Measurements from ENCODE around the gene COLGALT1. TPM values are rescaled to one million over a fixed set of nuclear protein-coding genes. Genes with fewer than 3 reads are reported as not detected.

COLGALT1 gene
- total and polyA plus RNA-seq, 10 of the 15 experiments (the other 5 are each of a cell fraction or from before 2014, with no cell fraction given): 1.2 to 78.8 (median 29.8) TPM

DNA sequence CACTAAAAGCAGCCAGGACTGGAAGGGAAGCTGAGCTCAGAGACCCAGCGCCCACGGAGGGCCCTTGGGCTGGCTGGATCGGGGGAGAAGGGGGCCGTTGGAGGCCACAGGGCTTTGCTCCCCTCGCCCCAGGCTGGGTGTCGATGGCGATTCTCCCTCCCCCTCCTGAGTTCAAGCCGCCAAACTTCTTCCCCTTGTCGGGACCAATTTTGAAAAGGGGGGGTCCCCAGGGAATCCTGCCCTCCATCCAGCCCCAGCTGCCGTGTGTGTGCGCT is 61.2 kb downstream of the COLGALT1 start:
- 10% methylated on average over 11 of the region's 11 CpGs for WGBS (ENCODE audit: insufficient coverage, insufficient replicate concordance, low lambda C conversion rate, missing lambda C conversion rate)
- DNase-seq (ENCODE audit: low read depth, low spot score) (no peak), FAIRE-seq (no peak), ATAC-seq (no peak)
- Histone ChIP-seq H3K79me2 (ENCODE audit: control insufficient read depth, insufficient read depth, low read length) (no peaks in the 10 kb centered on the region), H2AFZ (ENCODE audit: control insufficient read depth, low read depth, low read length) (peak overlapping the region; percentile 48), H4K20me1 (ENCODE audit: control insufficient read depth, insufficient read depth) (no peaks in the 10 kb centered on the region), H3K27ac (ENCODE audit: control insufficient read depth, insufficient read depth) (no peak overlapping the region), H3K36me3 (ENCODE audit: control insufficient read depth in 2 of 2, insufficient read depth in 2 of 2, low read length in 1 of 2) (no peaks in the 10 kb centered on the region), H3K9me3 (replicated peaks; ENCODE audit: control insufficient read depth, insufficient read depth, low read length) (no peaks in the 10 kb centered on the region; the same call in 2 of the 3 replicates), H3K4me3 (peak overlapping the region; percentile 13; the same call in 1 of the 2 replicates), H3K4me2 (ENCODE audit: control insufficient read depth, insufficient read depth) (peak overlapping the region; percentile 55; the same call in 1 of the 2 replicates), H3K27me3 (replicated peaks in 1 of 2; ENCODE audit: control insufficient read depth in 2 of 2, insufficient read depth in 2 of 2, low read length in 1 of 2) (no peaks in the 10 kb centered on the region), H3K9ac (ENCODE audit: control insufficient read depth, insufficient read depth, low read length) (no peak overlapping the region), H3K4me1 (ENCODE audit: control insufficient read depth, insufficient read depth, low read length) (peaks cover 3% of the 10 kb centered on the region; the same call in 1 of the 2 replicates)
- CTCF ChIA-PET: interaction anchor here (0.6 to 1.4 kb wide), 2 partner anchors 10 to 309 kb away, joined by 3 to 4 read pairs; no protein-coding TSS in a partner anchor
- in situ Hi-C loops (cut with MboI) (no loop called here), intact Hi-C loops (cut with micrococcal nuclease; ENCODE audit: unreplicated experiment) (no loop called here)
- RAD21 ChIA-PET (ENCODE audit: unreplicated experiment): no interaction called here
- BruUV-seq (replicated peaks): no TSS peak
- SMC1A ChIA-PET (ENCODE audit: uncharacterized antibody, unreplicated experiment): no interaction called here
- TF ChIP-seq WRNIP1 (IDR thresholded peaks at IDR 0.05; ENCODE audit: borderline replicate concordance, low read depth, low read length) (no peak), IRF4 (IDR thresholded peaks at IDR 0.05; ENCODE audit: low read depth, low read length) (no peak), MEF2B (IDR thresholded peaks at IDR 0.05; ENCODE audit: partially characterized antibody, poor library complexity, severe bottlenecking) (peak; percentile 29), TBL1XR1 (IDR thresholded peaks at IDR 0.05; ENCODE audit: low read depth, low read length) (no peak), SREBF1 (IDR thresholded peaks at IDR 0.05; ENCODE audit: low read length) (no peak)
- TF ChIP-seq, protein P1, sequence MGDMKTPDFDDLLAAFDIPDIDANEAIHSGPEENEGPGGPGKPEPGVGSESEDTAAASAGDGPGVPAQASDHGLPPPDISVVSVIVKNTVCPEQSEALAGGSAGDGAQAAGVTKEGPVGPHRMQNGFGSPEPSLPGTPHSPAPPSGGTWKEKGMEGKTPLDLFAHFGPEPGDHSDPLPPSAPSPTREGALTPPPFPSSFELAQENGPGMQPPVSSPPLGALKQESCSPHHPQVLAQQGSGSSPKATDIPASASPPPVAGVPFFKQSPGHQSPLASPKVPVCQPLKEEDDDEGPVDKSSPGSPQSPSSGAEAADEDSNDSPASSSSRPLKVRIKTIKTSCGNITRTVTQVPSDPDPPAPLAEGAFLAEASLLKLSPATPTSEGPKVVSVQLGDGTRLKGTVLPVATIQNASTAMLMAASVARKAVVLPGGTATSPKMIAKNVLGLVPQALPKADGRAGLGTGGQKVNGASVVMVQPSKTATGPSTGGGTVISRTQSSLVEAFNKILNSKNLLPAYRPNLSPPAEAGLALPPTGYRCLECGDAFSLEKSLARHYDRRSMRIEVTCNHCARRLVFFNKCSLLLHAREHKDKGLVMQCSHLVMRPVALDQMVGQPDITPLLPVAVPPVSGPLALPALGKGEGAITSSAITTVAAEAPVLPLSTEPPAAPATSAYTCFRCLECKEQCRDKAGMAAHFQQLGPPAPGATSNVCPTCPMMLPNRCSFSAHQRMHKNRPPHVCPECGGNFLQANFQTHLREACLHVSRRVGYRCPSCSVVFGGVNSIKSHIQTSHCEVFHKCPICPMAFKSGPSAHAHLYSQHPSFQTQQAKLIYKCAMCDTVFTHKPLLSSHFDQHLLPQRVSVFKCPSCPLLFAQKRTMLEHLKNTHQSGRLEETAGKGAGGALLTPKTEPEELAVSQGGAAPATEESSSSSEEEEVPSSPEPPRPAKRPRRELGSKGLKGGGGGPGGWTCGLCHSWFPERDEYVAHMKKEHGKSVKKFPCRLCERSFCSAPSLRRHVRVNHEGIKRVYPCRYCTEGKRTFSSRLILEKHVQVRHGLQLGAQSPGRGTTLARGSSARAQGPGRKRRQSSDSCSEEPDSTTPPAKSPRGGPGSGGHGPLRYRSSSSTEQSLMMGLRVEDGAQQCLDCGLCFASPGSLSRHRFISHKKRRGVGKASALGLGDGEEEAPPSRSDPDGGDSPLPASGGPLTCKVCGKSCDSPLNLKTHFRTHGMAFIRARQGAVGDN (IDR thresholded peaks at IDR 0.05): no peak
- POLR2A ChIA-PET: no interaction called here

Measured in GM12878 (cell line).